GM21786 (cell line): Measurements from ENCODE around the gene GXYLT2.

Source experiments
- ATAC-seq: cut with Tn5 transposase; IDR thresholded peaks from one replicate; pipeline ENCODE4 v1.9.1; 2021; ENCODE audit not compliant: unreplicated experiment

The GXYLT2 gene

DNA sequence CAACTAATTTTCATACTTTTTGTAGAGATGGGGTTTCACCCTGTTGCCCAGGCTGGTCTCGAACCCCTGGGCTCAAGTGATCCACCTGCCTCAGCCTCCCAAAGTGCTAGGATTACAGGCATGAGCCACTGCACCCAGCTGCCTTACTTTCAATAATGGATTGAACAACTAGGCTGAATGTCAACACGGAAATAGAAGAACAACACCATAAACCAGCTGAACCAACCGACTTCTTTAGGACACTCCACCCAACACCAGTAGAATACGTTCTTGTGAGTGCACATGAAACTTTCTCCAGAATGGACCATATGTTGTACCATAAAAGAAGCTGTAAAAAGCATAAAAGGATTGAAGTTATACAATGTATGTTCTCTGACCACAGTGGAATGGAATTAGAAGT is 42.9 kb downstream of the GXYLT2 start:
- no peak for ATAC-seq

DNA sequence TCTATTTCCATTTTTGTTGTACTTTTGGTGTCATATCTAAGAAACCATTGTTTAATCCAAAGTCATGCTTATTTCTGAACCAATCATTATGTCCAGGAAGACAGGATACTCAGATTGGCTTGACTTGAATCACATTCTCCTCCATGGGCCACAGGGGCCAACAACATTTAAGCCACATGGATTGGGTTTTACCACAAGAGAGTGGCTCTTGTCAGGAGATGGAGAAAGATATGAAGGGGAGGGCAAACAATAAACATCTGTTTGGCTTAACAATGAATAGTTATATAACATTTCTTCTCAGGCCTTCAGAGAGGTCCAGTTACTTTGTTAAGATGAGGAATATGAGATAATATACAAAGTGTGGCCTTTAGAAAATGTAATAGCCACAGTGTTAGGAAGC is 44.6 kb downstream of the GXYLT2 start:
- ATAC-seq: no peak

DNA sequence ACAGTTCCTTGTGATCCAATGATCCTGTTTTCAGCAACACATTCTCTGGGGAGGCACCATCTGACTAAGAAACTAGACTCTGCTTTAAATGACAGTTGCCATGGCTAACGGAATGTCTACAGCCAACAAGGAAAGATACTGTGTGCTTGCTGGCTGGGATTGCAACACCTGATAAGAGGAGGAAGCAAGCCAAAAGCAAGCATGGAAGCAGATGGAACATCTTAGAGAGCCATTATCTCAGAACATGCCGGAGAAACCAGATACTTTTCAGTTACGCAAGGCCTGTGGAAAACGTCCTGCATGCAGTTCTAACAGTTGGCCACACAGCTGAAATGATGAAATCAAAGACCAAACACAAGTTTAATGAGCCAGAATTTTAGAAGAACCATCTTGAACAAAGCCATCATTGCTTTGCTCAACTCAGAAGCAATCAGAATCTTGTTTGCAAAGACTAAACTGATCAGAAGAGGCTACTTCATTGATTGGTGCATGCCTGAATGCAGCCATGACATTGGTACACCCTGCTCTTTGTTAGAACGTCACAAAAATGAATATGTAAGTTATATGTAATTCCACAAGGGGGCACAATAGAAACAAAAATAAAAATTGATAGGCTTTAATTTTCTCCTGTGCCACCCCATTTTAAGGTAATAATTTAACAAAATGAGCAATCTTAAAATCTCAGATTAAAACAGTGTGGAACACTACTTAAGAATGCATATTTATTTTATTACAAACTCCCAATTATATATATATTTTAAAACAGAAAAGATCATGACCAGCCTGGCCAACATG is 50.8 kb downstream of the GXYLT2 start:
- ATAC-seq: peak; percentile 78

DNA sequence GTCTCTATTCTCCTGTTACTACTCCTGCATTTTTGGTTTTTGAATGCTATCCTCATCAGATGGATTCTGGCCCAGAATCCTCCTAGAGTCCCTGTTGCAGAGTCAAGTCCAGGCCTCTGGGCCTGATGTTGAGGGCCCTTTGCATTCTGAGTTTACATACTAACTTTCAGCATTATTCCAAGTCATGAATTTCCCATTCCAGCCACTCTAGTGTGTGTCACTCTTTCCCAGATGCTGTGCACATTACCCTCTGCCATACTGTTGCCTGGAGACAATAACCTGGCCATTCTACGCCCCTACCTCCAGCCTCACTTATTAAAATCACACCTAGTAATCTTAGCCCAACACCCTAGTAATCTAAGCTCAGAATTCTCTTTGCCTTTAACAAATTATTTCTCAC is 53.4 kb downstream of the GXYLT2 start:
- ATAC-seq: no peak

DNA sequence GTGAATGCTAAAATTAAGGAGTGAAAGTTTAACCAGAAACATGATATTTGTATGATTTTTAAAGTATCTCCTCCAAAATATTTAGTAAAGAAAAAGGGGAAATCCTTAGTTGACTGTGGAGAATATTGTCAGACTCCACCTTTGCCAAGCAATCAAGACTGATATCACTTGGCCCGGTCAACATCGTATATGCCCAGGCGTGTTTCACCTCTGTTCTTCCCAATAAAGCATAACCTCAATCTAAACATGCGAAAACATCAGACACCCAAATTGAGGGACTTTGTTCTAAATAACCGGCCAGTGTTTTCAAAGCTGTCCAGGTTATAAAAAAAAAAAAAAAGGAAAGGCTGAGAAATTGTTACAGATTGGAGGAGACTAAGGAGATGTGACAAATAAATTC is 54.6 kb downstream of the GXYLT2 start:
- no peak for ATAC-seq

DNA sequence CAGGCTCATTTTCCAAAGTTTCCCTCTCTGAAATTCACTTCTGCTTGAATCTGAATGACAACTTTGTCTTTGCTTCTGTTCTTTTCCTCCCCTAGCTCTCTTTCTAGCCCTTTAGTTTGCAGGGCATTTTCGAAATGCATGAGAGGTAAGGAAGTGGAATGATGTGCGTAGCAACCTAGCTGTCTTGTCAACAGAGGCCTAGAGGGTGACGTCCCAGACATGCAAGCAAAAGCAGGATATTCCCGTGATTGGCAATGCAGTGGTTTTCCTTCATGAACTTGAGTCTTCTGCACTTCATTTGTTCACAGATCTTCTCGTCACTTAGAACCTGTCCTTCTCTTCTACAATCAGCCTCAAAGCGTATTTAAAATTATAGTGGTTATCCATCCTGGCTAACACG is 56.9 kb downstream of the GXYLT2 start:
- ATAC-seq: no peak

DNA sequence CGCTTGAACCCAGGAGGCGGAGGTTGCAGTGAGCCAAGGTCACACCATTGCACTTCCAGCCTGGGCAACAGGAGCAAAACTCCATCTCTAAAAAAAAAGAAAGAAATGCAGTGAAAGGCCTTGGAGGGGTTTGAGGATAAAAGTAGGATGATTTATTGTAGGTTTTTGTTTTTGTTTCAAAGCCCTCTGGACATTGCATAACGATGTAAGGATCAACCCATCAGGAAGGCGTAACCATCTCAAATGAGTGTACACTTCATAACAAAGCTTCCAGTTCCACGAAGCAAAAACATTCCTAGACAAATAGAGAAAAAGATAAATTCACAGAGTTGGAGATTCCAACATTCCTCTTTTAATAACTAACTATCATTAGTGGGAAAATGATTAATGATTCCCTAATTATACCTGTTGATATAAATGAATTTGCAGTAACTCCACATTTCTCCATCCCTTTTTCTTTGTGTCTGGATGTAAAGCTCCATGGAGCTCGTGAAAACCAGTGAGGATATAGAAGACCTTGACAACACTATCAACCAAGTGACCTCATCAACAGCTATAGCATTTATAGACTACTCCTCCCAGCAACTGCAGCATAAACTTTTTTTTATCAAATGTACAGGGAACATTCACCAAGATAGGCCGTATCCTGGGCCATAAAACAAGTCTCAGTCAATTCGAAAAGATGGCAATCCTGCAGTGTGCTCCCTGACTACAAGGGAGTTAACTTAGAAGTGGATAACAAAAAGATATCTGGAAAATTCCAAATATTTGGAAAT is 60.1 kb downstream of the GXYLT2 start:
- no peak for ATAC-seq

DNA sequence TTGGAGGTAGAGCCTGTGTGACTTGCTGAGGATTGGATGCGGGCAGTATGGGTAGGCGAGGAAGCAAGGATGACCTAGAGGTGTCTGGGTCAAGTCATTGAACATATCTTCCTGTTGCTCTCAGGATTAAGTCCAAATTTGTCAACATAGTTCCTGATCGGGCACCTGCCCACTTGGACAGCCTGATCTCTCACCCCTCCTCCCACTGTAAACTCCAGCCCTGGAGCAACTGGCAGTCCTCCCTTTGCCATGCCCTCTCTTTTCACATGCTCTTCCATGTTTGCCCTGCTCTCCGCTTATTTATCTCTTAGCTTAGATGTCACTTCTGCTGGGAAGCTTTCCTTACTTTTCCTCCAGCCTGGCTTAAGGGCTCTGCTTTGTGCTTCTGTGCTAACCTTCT is 61.2 kb downstream of the GXYLT2 start:
- ATAC-seq: no peak

DNA sequence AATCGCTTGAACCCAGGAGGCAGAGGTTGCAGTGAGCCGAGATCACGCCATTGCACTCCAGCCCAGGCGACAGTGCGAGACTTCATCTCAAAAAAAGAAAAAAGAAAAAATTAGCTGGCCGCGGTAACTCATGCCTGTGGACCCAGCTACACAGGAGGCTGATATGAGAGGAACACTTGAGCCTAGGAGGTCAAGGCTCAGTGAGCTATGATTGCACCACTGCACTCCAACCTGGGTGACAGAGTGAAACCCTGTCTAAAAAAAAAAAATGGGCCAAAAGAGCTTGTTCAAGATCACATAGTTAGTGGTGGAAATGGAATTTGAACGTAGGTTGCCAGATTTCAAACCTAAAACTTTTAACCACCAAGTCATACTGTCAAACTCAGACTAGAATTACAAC is 62.5 kb downstream of the GXYLT2 start:
- peak; percentile 41 for ATAC-seq

DNA sequence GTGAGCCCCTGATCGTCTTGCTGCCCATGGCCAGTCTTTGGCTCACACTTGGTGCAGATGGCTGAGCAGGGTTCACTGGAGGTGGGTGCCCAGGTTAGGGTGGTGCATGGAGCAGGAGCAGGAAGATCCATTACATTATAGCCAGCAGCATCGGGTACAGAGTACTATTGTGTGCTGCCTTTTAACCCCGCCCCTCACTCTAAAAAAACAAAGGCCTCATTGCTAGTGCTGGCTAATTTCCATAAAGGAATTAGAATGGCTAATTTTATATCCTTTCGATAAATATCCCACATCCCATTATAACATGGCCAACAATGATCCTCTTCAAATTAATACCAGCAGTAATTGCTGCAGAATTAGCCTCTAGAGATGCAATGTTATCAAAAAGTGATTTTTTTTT is 63.0 kb downstream of the GXYLT2 start:
- ATAC-seq: no peak

DNA sequence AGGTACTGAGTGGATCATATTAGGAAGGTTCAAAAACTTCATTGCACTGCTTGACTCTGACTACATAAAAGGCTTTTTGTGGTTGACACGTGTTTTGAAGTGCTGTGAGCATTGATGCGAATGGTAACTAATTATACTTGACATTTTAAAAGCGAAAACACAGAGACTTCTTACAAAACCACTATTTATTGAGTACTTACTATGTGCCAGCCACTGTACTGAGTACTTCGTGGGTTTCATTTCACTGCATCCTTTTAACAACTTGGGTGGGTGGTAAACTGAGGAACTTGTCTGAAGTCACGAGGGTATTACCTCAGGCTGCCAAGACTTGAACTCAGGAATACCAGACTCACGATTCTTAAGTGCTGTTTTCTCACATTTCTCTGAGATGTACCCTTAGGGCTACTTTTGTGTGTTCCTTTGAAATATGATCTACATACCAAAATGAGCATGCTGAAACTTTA is 63.4 kb downstream of the GXYLT2 start:
- peak; percentile 76 for ATAC-seq

DNA sequence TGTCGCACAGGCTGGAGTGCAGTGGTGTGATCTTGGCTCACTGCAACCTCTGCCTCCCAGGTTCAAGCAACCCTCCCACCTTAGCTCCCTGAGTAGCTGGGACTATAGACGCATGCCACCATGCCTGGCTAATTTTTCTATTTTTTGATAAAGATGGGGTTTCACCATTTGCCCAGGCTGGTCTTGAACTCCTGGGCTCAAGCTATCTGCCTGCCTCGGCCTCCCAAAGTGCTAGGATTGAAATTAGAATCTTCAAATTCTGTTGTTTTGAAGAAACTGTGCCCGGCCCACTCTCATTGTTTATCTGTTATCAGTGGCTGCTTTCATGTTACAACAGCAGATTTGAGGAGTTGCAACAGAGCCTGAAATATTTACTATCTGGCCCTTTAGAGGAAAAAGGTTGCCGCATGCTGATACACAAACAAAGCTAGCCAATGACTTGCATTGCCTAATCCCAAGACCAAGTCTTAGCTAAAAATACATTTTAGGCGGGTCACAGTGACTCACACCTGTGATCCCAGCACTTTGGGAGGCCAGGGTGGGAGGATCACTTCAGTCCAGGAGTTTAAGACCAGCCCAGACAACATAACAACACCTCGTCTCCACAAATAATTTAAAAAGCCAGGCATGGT is 65.6 kb downstream of the GXYLT2 start:
- no peak for ATAC-seq

DNA sequence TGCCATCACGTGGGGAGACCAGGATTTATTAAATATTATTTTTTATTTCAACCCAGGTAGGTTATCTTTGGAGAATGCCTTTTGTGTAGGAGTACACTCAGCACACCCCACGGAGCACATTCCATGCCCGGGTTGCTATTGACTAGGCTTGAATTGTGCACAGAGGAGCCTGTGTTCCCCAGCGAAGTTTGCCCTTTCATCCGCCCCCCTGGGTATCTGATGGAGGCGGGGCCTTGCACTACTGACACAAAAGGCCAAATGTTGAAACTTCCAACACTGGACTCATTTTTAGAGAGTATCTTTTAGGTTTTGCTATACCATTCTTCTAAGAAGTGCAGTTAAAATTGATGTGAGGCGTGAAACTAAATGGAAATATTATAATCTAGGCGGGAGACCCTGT is 69.5 kb downstream of the GXYLT2 start:
- ATAC-seq: no peak

DNA sequence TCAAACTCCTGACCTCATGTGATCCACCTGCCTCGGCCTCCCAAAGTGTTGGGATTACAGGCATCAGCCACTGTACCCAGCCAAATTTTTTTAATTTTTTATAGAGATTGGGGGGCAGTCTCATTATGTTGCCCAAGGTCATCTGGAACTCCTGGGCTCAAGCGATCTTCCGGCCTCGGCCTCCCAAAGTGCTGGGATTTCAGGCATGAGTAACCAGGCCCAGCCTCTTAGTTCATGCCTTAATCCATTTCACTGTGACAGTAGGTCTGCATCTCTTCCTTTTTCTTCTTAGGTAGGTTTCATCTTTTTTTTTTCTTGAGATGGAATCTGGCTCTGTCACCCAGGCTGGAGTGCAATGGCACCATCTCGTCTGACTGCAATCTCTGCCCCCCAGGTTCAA is 71.5 kb downstream of the GXYLT2 start:
- no peak for ATAC-seq

DNA sequence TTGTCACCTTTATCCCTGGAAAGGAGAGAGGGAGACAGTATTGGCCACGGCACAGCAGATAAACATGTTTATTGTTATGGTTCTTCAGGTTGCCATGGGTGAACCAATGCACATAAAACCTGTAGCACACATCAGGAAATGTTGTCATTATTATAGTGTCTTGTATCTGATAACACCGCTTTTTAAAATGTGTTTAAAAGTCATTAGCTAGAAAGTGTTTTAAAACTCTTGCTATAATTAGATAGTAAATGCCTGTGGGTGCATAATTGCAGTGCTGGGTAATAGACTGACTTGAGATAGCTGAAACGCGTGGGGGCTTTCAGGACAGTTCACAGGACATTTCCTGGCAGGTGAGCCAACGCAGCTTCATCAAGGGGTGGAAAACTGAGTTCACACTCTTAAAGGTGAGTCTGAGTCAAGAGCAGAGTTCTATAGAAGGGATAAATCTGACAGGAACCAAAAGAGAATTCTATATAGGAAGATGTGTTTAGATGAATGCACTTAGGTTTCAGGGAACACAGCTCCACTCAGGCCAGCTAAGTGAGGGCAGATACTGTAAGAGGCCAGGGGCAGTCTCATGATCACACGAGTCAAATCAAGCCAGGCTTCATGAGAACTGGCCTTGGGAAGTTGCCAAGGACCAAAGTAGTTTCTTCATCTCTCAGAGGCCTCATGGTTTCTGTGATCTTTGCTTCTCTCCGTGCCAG is 73.1 kb downstream of the GXYLT2 start:
- ATAC-seq: no peak

DNA sequence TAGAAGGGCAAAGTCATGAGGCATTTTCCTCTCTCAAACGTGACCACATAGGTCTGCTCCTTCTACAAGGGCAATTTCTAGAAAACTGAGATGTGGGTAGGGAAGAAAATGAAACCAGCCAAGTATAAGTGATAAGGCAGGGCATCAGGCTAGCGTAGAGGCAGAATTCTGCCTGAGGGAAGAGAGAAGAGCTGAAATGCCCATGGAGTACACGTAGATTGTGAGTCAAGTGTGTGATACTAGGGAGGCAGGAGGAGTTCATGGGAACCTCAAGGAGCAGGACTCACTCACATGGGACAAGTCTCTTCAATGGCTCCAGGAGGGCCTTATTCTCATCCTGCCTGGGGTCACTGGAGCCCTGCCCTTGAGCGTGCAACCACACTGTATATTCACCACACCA is 73.9 kb downstream of the GXYLT2 start:
- no peak for ATAC-seq

DNA sequence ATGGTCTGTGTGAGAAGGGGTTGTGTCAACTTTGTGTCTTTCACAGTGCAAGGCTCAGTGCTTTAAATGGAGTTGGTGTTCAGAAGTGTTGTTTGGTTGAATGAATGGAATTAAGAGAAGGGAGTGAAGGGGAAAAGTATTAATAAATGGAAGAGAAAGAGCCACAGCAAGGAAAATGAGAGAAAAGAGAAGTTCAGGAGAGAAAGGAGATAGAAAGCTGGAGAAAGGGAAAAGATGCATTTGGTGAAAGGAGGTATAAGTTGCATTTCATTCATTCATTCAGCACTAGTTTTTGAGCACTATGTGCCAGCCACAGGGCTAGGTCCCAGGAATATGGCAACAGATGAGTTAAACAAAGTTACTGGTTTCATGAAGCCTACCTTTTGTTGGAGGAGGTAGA is 74.5 kb downstream of the GXYLT2 start:
- ATAC-seq: no peak

DNA sequence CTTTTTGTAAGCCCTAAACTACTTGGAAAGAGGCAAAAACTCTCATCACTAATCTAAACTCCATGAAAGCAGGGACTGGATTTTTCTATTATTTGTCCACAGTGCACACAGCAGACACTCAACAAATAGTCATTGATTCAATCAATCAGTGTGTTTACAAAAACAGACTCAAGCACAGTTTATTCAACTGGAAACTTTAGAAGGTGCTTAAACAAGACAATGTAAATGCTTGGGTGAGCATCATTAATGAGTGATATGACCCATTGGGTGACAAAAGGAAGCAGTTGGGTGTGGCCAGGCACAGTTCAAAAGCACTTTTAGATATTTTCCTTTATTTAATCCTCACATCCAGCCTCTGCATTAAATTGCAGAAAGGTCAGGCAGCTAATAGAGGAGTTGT is 76.8 kb downstream of the GXYLT2 start:
- no peak for ATAC-seq

DNA sequence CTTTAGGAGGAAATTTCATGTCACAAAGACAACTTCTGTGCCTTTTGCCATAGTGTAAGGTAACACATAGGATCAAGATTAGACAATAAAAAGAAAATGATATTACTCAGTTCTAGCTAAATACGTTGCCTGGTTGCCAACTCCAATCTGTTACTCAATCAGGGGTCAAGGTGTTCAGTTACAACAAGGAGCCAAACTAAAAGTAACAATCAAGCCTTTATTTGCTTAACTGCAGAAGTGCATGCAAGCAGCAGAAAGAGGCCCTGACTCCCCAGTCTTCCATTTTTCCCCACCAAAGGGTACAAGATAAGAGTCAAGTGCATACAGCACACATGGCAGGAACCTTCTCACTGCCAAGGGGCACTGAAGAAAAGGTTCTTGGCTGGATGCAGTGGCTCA is 80.4 kb downstream of the GXYLT2 start:
- no peak for ATAC-seq

DNA sequence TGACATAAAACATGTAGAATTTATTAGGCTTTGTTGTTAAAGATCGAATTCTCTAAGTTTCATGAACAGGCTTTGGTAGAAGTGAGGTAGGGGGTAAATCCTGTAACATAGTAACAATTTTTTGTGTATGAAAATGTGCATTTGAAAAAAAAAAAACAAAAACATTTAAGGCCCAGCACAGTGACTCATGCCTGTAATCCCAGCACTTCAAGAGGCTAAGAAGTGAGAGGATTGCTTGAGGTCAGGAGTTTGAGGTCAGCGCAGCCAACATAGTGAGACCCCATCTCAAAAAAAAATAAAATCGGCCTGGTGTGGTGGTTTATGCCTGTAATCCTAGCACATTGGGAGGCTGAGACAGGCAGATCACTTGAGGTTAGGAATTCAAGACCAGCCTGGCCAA is 81.9 kb downstream of the GXYLT2 start:
- ATAC-seq: no peak

DNA sequence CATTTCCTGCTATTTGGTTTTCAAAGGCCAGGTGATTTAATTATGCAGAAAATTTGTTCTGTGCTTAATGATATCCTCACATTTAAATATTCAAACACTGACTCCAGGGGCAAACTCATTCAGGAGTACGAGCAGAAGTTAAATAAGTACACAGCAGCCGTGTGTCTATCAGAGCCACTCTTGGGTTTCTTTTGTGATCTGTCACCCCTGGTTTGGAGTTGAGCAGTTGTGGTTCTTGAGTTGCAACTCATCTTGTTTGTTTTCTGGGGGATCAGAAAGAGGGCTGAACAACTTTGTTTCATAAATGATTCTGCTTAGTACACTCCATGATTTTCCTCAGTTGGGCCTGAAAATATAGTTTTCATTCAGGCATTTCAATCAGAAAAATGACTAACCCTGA is 83.1 kb downstream of the GXYLT2 start:
- no peak for ATAC-seq

DNA sequence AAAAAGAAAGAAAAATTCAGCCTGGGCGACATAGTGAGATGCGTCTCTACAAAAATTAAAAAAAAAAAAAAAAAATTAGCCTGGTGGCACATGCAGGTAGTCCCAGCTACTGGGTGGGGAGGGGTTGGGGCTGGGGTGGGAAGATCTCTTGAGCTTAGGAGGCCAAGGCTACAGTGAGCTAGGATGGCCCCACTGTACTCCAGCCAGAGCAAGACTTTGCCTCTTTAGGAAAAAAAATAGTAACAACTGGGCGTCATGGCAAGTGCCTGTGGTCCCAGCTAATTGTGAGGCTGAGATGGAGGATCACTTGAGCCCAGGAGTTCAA is 84.8 kb downstream of the GXYLT2 start:
- ATAC-seq: no peak
